ENCODE data around the gene SERPINB11.

DNA sequence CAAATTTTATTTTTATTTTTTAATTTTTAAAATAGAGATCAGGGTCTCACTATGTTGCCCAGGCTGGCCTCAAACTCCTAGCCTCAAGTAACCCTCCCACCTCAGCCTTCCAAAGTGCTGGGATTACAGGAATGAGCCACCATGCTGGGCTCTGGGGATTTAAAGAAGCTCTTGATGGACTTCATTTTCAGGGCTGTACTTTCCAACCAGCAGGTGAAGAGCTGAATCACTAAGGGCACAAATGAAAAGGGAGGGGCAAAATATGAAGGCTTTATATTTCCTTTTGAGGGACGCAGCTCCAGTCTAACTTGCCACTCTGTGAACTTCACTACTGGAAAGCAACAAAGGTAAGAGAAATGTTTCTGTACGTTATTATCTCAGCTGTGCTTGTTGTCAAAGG is at the start of gene SERPINB11:
- TF ChIP-seq, protein P1, sequence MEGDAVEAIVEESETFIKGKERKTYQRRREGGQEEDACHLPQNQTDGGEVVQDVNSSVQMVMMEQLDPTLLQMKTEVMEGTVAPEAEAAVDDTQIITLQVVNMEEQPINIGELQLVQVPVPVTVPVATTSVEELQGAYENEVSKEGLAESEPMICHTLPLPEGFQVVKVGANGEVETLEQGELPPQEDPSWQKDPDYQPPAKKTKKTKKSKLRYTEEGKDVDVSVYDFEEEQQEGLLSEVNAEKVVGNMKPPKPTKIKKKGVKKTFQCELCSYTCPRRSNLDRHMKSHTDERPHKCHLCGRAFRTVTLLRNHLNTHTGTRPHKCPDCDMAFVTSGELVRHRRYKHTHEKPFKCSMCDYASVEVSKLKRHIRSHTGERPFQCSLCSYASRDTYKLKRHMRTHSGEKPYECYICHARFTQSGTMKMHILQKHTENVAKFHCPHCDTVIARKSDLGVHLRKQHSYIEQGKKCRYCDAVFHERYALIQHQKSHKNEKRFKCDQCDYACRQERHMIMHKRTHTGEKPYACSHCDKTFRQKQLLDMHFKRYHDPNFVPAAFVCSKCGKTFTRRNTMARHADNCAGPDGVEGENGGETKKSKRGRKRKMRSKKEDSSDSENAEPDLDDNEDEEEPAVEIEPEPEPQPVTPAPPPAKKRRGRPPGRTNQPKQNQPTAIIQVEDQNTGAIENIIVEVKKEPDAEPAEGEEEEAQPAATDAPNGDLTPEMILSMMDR (IDR thresholded peaks at IDR 0.05), result no peak
- TF ChIP-seq POLR2A (IDR thresholded peaks at IDR 0.05) (no peak), POLR2AphosphoS5 (IDR thresholded peaks at IDR 0.05) (no peak)
